H1 (cell line): Measurements from ENCODE around the gene GJD2.

Source experiments
- ATF2 ChIP-seq: IDR thresholded peaks from 2 replicates; pipeline ENCODE4 v1.6.1; 2012; ENCODE audit warnings: low read length, inconsistent platforms
- CEBPB ChIP-seq: IDR thresholded peaks from 2 replicates; pipeline ENCODE4 v1.6.1; 2012; ENCODE audit warnings: low read depth, low read length
- GABPA ChIP-seq: IDR thresholded peaks from 2 replicates; pipeline ENCODE4 v1.6.1; 2011; ENCODE audit warnings: mild to moderate bottlenecking, low read length, moderate library complexity, borderline replicate concordance; ENCODE audit not compliant: insufficient read depth
- POLR2AphosphoS5 ChIP-seq: IDR thresholded peaks from 2 replicates; pipeline ENCODE4 v1.6.1; 2011; ENCODE audit warnings: low read depth, low read length
- RNF2 ChIP-seq: fragments of 200-900, 300-1000 bp; sonication (generic); IDR thresholded peaks from 2 replicates; pipeline ENCODE4 v1.7.1; 2016; ENCODE audit warnings: borderline replicate concordance, low read depth, mild to moderate bottlenecking, antibody characterized with exemption, low read length; ENCODE audit not compliant: poor library complexity, severe bottlenecking; ENCODE audit errors: missing control alignments
- YY1 ChIP-seq: IDR thresholded peaks from 2 replicates; pipeline ENCODE4 v1.6.1; 2011; ENCODE audit warnings: low read depth, mild to moderate bottlenecking, low read length
- TF ChIP-seq, protein P1 (sequence below), 3 experiments: IDR thresholded peaks; 1 replicate in 2 of 3; 2 replicates in 1 of 3; pipeline versions ENCODE4 v1.5.1 to v1.6.1; 2011; ENCODE audit warnings: low read length in 3 of 3, mild to moderate bottlenecking in 3 of 3, inconsistent platforms in 2 of 3, low read depth in 1 of 3, moderate library complexity in 1 of 3; ENCODE audit not compliant: insufficient read depth in 1 of 3; ENCODE audit errors: control extremely low read depth in 1 of 3

GRCh38 chr15:34759347-34759746 is 4.5 kb upstream of the GJD2 start:
- TF ChIP-seq POLR2AphosphoS5 (no peak), GABPA (no peak), RNF2 (no peak), CEBPB (no peak), ATF2 (no peak), YY1 (no peak)
- TF ChIP-seq, protein P1, sequence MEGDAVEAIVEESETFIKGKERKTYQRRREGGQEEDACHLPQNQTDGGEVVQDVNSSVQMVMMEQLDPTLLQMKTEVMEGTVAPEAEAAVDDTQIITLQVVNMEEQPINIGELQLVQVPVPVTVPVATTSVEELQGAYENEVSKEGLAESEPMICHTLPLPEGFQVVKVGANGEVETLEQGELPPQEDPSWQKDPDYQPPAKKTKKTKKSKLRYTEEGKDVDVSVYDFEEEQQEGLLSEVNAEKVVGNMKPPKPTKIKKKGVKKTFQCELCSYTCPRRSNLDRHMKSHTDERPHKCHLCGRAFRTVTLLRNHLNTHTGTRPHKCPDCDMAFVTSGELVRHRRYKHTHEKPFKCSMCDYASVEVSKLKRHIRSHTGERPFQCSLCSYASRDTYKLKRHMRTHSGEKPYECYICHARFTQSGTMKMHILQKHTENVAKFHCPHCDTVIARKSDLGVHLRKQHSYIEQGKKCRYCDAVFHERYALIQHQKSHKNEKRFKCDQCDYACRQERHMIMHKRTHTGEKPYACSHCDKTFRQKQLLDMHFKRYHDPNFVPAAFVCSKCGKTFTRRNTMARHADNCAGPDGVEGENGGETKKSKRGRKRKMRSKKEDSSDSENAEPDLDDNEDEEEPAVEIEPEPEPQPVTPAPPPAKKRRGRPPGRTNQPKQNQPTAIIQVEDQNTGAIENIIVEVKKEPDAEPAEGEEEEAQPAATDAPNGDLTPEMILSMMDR (IDR thresholded peaks at IDR 0.05; ENCODE audit: control extremely low read depth in 1 of 3, insufficient read depth in 1 of 3, low read depth in 1 of 3, low read length in 3 of 3), result no peak
